ENCODE data around the gene MAST1. TPM values are rescaled to one million over a fixed set of nuclear protein-coding genes. Genes with fewer than 3 reads are reported as not detected.
A peak's percentile ranks its signal among the peaks of the same experiment; 100 is the strongest.

MAST1 gene
- total and polyA plus RNA-seq, 12 donors: 0.72 to 29.6 (median 3.2) TPM

GRCh38 chr19:12789904-12790619, 48.3 kb upstream of the MAST1 start:
- intact Hi-C loops (cut with DNase I): no loop called here
- Histone ChIP-seq H3K9me3 (replicated peaks in 1 of 3) (no peaks in the 10 kb centered on the region), H3K27me3 (no peaks in the 10 kb centered on the region), H3K27ac (peak overlapping the region; percentile 97 to 100 (median 99)), H3K4me1 (replicated peaks in 1 of 2) (peaks cover 25 to 50% of the 10 kb centered on the region in 2 donors), H3K4me3 (peak overlapping the region in 3 of 4 donors; percentile 16 to 77 (median 44)), H3K36me3 (replicated peaks in 1 of 2) (no peaks in the 10 kb centered on the region)
- TF ChIP-seq CTCF (IDR thresholded peaks at IDR 0.05) (no peak), POLR2A (IDR thresholded peaks at IDR 0.05) (peak; percentile 83 to 91)
- DNase-seq: peak; percentile 97 to 99 (median 98)
- 0% methylated on average over 10 to 56 of the region's 56 CpGs for WGBS, 4 donors

GRCh38 chr19:12790628-12791344, 47.5 kb upstream of the MAST1 start:
- H3K4me1 ChIP-seq (replicated peaks in 1 of 2): peaks cover 25 to 52% of the 10 kb centered on the region in 2 donors

GRCh38 chr19:12791345-12792050, 46.8 kb upstream of the MAST1 start, which contains the start of gene JUNB:
Gene JUNB, plus strand, starts transcription at chr19:12791486. Its CDS starts 286 bp downstream, at chr19:12791772.
- Histone ChIP-seq H3K27ac (peak within 1 kb of the TSS; percentile 97 to 100 (median 99)), H3K4me1 (replicated peaks in 1 of 2) (peaks cover 29 to 56% of the 10 kb centered on the region in 2 donors), H3K9me3 (replicated peaks in 1 of 3) (no peaks in the 10 kb centered on the region), H3K4me3 (peak within 1 kb of the TSS; percentile 54 to 80 (median 76)), H3K36me3 (replicated peaks in 1 of 2) (no peaks in the 10 kb centered on the region), H3K27me3 (no peaks in the 10 kb centered on the region)
- TF ChIP-seq POLR2A (IDR thresholded peaks at IDR 0.05): peak; percentile 100
- TF ChIP-seq CTCF (IDR thresholded peaks at IDR 0.05): peak in 4 of 6 experiments; percentile 3 to 27 (median 16)
- intact Hi-C loops (cut with DNase I): no loop called here
- peak; percentile 98 to 99 (median 98) for DNase-seq
- 0% methylated on average over 23 to 73 of the region's 73 CpGs; no CpG with 5 or more reads in 1 of the 4 donors for WGBS, 4 donors

More at GRCh38 chr19:12790628-12791344, 47.5 kb upstream of the MAST1 start:
- Histone ChIP-seq H3K27me3 (no peaks in the 10 kb centered on the region), H3K9me3 (replicated peaks in 1 of 3) (no peaks in the 10 kb centered on the region), H3K27ac (peak overlapping the region; percentile 97 to 100 (median 99)), H3K4me3 (peak overlapping the region in 3 of 4 donors; percentile 16 to 77 (median 74)), H3K36me3 (replicated peaks in 1 of 2) (no peaks in the 10 kb centered on the region)
- 2 to 4% (median 3%) methylated on average over 13 to 22 of the region's 22 CpGs for WGBS, 4 donors
- intact Hi-C loops (cut with DNase I): no loop called here
- TF ChIP-seq POLR2A (IDR thresholded peaks at IDR 0.05): no peak
- TF ChIP-seq CTCF (IDR thresholded peaks at IDR 0.05): no peak
- DNase-seq: peak in 1 of 7 donors; percentile 59

Measured in adrenal gland (tissue), 12 donors.